ENCODE results near the gene KIF12.

- TF ChIP-seq GATA2 (IDR thresholded peaks at IDR 0.05; ENCODE audit: low read depth, low read length) (no peak), GATA3 (IDR thresholded peaks at IDR 0.05; ENCODE audit: low read depth, low read length) (no peak)
Observed at GRCh38 chr9:114107286-114108001, 8.4 kb upstream of the KIF12 start.

Data from SH-SY5Y (cell line).